Keratinocyte (primary cell): ENCODE data around the gene CYP11A1. TPM values are rescaled to one million over a fixed set of nuclear protein-coding genes. Genes with fewer than 3 reads are reported as not detected.

Experiments used
- DNase-seq: peaks from one replicate; pipeline ENCODE4 v3.0.0-alpha.2; 2011; ENCODE audit warnings: low read depth, missing footprints, low spot score
- FAIRE-seq: peaks from 2 replicates; lab custom pipeline; 2011; peaks lifted over from hg19 to GRCh38; lab: Jason Lieb, UNC
- H2AFZ ChIP-seq: 2 replicates; pipeline ENCODE4 v1.6.0; 2012; ENCODE audit warnings: low read length, control low read depth, inconsistent platforms; ENCODE audit not compliant: control insufficient read depth
- H3K27ac ChIP-seq: 2 replicates; pipeline ENCODE4 v1.5.1; 2011; ENCODE audit warnings: low read length; ENCODE audit not compliant: control insufficient read depth, insufficient read depth
- H3K27me3 ChIP-seq: 3 replicates; pipeline ENCODE4 v1.6.0; 2011; ENCODE audit warnings: low read length; ENCODE audit not compliant: control insufficient read depth, insufficient read depth; ENCODE audit errors: extremely low read depth
- H3K36me3 ChIP-seq, 2 experiments: 2 replicates in 1 of 2; 3 replicates in 1 of 2; pipeline ENCODE4 v1.5.1; 2011; ENCODE audit warnings: low read length in 2 of 2, mild to moderate bottlenecking in 1 of 2; ENCODE audit not compliant: control insufficient read depth in 2 of 2, insufficient read depth in 2 of 2; ENCODE audit errors: extremely low read depth in 1 of 2
- H3K4me1 ChIP-seq: 3 replicates; pipeline ENCODE4 v1.5.1; 2011; ENCODE audit warnings: low read length; ENCODE audit not compliant: control insufficient read depth, insufficient read depth; ENCODE audit errors: extremely low read depth
- H3K4me2 ChIP-seq: 3 replicates; pipeline ENCODE4 v1.6.0; 2011; ENCODE audit warnings: low read depth, low read length; ENCODE audit not compliant: control insufficient read depth, insufficient read depth; ENCODE audit errors: extremely low read depth
- H3K4me3 ChIP-seq, 3 experiments: fragments of 200-600 bp in 1 of 3; sonication (generic) in 1 of 3; 2 replicates in 2 of 3; 3 replicates in 1 of 3; pipeline ENCODE4 v1.5.1; 2011 to 2016; ENCODE audit warnings: low read length in 3 of 3, mild to moderate bottlenecking in 3 of 3, control low read depth in 2 of 3, inconsistent platforms in 1 of 3, low read depth in 1 of 3, mixed read lengths in 1 of 3, mixed run types in 1 of 3, moderate library complexity in 1 of 3; ENCODE audit not compliant: control insufficient read depth in 2 of 3, insufficient read depth in 2 of 3; ENCODE audit errors: extremely low read depth in 1 of 3
- H3K79me2 ChIP-seq: 2 replicates; pipeline ENCODE4 v1.6.0; 2012; ENCODE audit warnings: low read length; ENCODE audit not compliant: control insufficient read depth, insufficient read depth
- H3K9ac ChIP-seq: 3 replicates; pipeline ENCODE4 v1.6.0; 2011; ENCODE audit warnings: low read length; ENCODE audit not compliant: control insufficient read depth, insufficient read depth; ENCODE audit errors: extremely low read depth
- H3K9me1 ChIP-seq: 3 replicates; pipeline ENCODE4 v1.6.0; 2011; ENCODE audit warnings: low read length; ENCODE audit not compliant: control insufficient read depth, insufficient read depth; ENCODE audit errors: extremely low read depth
- H3K9me3 ChIP-seq: 2 replicates; pipeline ENCODE4 v1.5.1; 2012; ENCODE audit warnings: low read depth, low read length; ENCODE audit not compliant: control insufficient read depth
- H4K20me1 ChIP-seq: 3 replicates; pipeline ENCODE4 v1.6.0; 2011; ENCODE audit warnings: low read length; ENCODE audit not compliant: control insufficient read depth, insufficient read depth; ENCODE audit errors: extremely low read depth
- CTCF ChIP-seq, 3 experiments: IDR thresholded peaks in 1 of 3; conservative IDR thresholded peaks in 1 of 3; optimal IDR thresholded peaks in 1 of 3; 2 replicates in 2 of 3; 3 replicates in 1 of 3; pipeline versions ENCODE3 to v1.5.1; 2011; ENCODE audit warnings: low read length in 3 of 3, mild to moderate bottlenecking in 3 of 3, moderate library complexity in 2 of 3, control low read depth in 1 of 3, inconsistent platforms in 1 of 3; ENCODE audit not compliant: insufficient read depth in 2 of 3; ENCODE audit errors: extremely low read depth in 1 of 3
- EZH2 ChIP-seq: IDR thresholded peaks from one replicate; pipeline ENCODE4 v1.6.1; 2012; ENCODE audit warnings: inconsistent platforms, mild to moderate bottlenecking, low read length, moderate library complexity
- dilution Hi-C: fragments of 300-500 bp; cut with MboI; formaldehyde crosslinking; loops from one replicate; pipeline ENCODE4 v1.7.0; 2020; ENCODE audit warnings: low sequenced_read_pairs; ENCODE audit not compliant: extremely low pct_ligation_motif_present
- polyA plus RNA-seq, 5 experiments: library from polyadenylated mRNA; depleted of rRNA in 3 of 5; stranded (reverse) in 3 of 5; stranded (forward) in 1 of 5; unstranded in 1 of 5; fragments of >200 nt; gene quantifications; 1 replicate in 1 of 5; 2 replicates in 3 of 5; 3 replicates in 1 of 5; pipeline versions ENCODE4 v1.2.1 to v1.2.3, GENCODE V29; 2011 to 2012; ENCODE audit warnings: missing spikeins in 2 of 5, low read depth in 1 of 5, low replicate concordance in 1 of 5

CYP11A1 gene
- polyA plus RNA-seq, 1 donor (not counting 4 experiments of a cell fraction or from before 2014, with no cell fraction given): not detected

GRCh38 chr15:74316141-74316540, 51.3 kb downstream of the CYP11A1 start:
- Histone ChIP-seq H3K4me2 (no peak overlapping the region), H4K20me1 (no peaks in the 10 kb centered on the region), H3K27me3 (peaks cover 11% of the 10 kb centered on the region), H3K4me3 (no peak overlapping the region), H3K4me1 (no peaks in the 10 kb centered on the region), H3K9ac (no peak overlapping the region), H3K79me2 (no peaks in the 10 kb centered on the region), H3K27ac (no peak overlapping the region), H3K36me3 (no peaks in the 10 kb centered on the region), H3K9me1 (no peaks in the 10 kb centered on the region), H3K9me3 (no peaks in the 10 kb centered on the region), H2AFZ (no peak overlapping the region)
- DNase-seq (no peak), FAIRE-seq (no peak)
- dilution Hi-C loops: no loop called here
- no peak for TF ChIP-seq EZH2

GRCh38 chr15:74315626-74316025, 51.8 kb downstream of the CYP11A1 start:
- Histone ChIP-seq H3K36me3 (no peaks in the 10 kb centered on the region), H3K27ac (no peak overlapping the region), H3K27me3 (peaks cover 11% of the 10 kb centered on the region), H2AFZ (no peak overlapping the region), H3K4me3 (no peak overlapping the region), H3K79me2 (no peaks in the 10 kb centered on the region), H4K20me1 (no peaks in the 10 kb centered on the region), H3K4me2 (no peak overlapping the region), H3K9ac (no peak overlapping the region), H3K9me1 (no peaks in the 10 kb centered on the region), H3K4me1 (no peaks in the 10 kb centered on the region), H3K9me3 (no peaks in the 10 kb centered on the region)
- no peak for DNase-seq
- TF ChIP-seq EZH2: no peak
- no peak for TF ChIP-seq CTCF (optimal IDR thresholded peaks at IDR 0.05 in 1 of 3, IDR thresholded peaks at IDR 0.05 in 1 of 3, conservative IDR thresholded peaks at IDR 0.05 in 1 of 3; ENCODE audit: extremely low read depth in 1 of 3, insufficient read depth in 2 of 3, low read length in 3 of 3)
- dilution Hi-C loops: no loop called here
- FAIRE-seq: no peak

GRCh38 chr15:74314795-74315438, 52.5 kb downstream of the CYP11A1 start:
- H3K36me3 ChIP-seq: no peaks in the 10 kb centered on the region
- H4K20me1 ChIP-seq: no peaks in the 10 kb centered on the region
- H3K9ac ChIP-seq: no peak overlapping the region
- dilution Hi-C loops: no loop called here
- TF ChIP-seq EZH2 (no peak), CTCF (optimal IDR thresholded peaks at IDR 0.05 in 1 of 3, IDR thresholded peaks at IDR 0.05 in 1 of 3, conservative IDR thresholded peaks at IDR 0.05 in 1 of 3; ENCODE audit: extremely low read depth in 1 of 3, insufficient read depth in 2 of 3, low read length in 3 of 3) (no peak)
- no peak overlapping the region for H3K27ac ChIP-seq
- H2AFZ ChIP-seq: no peak overlapping the region
- H3K4me2 ChIP-seq: no peak overlapping the region
- H3K4me3 ChIP-seq: no peak overlapping the region
- no peak for DNase-seq
- no peaks in the 10 kb centered on the region for H3K4me1 ChIP-seq
- no peaks in the 10 kb centered on the region for H3K9me3 ChIP-seq
- FAIRE-seq: no peak
- no peaks in the 10 kb centered on the region for H3K79me2 ChIP-seq
- peaks cover 11% of the 10 kb centered on the region for H3K27me3 ChIP-seq
- no peaks in the 10 kb centered on the region for H3K9me1 ChIP-seq
